Mesenchymal stem cell (in vitro differentiated cells and primary cell): ENCODE measurements around the gene ATP6V0A1.
A peak's percentile ranks its signal among the peaks of the same experiment; 100 is the strongest.

Experiments used
- DNase-seq: peaks from one replicate; pipeline ENCODE4 v3.0.0-alpha.2; 2013
- H2AFZ ChIP-seq: one replicate; pipeline ENCODE4 v1.6.1; 2013; ENCODE audit warnings: low read depth, mild to moderate bottlenecking, control low read depth, inconsistent platforms, low read length, moderate library complexity
- H2AK5ac ChIP-seq: 2 replicates; pipeline ENCODE4 v1.6.1; 2013; ENCODE audit warnings: low read length, moderate library complexity, mild to moderate bottlenecking, inconsistent platforms; ENCODE audit not compliant: severe bottlenecking
- H2BK120ac ChIP-seq: one replicate; pipeline ENCODE4 v1.6.1; 2013; ENCODE audit warnings: low read depth, mild to moderate bottlenecking, inconsistent platforms, low read length, moderate library complexity
- H2BK12ac ChIP-seq, 2 experiments: one replicate each; pipeline ENCODE4 v1.6.1; 2013; ENCODE audit warnings: inconsistent platforms in 2 of 2, low read length in 2 of 2, mild to moderate bottlenecking in 2 of 2, moderate library complexity in 2 of 2, control low read depth in 1 of 2
- H2BK15ac ChIP-seq: one replicate; pipeline ENCODE4 v1.6.1; 2013; ENCODE audit warnings: mild to moderate bottlenecking, low read depth, inconsistent platforms; ENCODE audit not compliant: poor library complexity, severe bottlenecking
- H2BK5ac ChIP-seq: 2 replicates; pipeline ENCODE4 v1.6.1; 2013; ENCODE audit warnings: low read depth, mild to moderate bottlenecking, low read length, control low read depth, inconsistent platforms; ENCODE audit not compliant: poor library complexity, severe bottlenecking
- H3K14ac ChIP-seq, 2 experiments: one replicate each; pipeline ENCODE4 v1.6.1; 2013; ENCODE audit warnings: inconsistent platforms in 2 of 2, low read length in 2 of 2, control low read depth in 1 of 2, mild to moderate bottlenecking in 1 of 2, moderate library complexity in 1 of 2
- H3K18ac ChIP-seq, 2 experiments: one replicate each; pipeline ENCODE4 v1.6.1; 2013; ENCODE audit warnings: inconsistent platforms in 2 of 2, low read length in 2 of 2, control low read depth in 1 of 2, low read depth in 1 of 2, mild to moderate bottlenecking in 1 of 2
- H3K23ac ChIP-seq, 2 experiments: one replicate each; pipeline ENCODE4 v1.6.1; 2013; ENCODE audit warnings: inconsistent platforms in 2 of 2, low read length in 2 of 2, mild to moderate bottlenecking in 2 of 2, moderate library complexity in 2 of 2, control low read depth in 1 of 2
- H3K27ac ChIP-seq: 2 replicates; pipeline ENCODE4 v1.5.1; 2013; ENCODE audit warnings: mild to moderate bottlenecking, moderate library complexity, low read length, control low read depth, inconsistent platforms; ENCODE audit not compliant: poor library complexity, severe bottlenecking
- H3K27me3 ChIP-seq, 2 experiments: 2 replicates each; pipeline versions ENCODE4 v1.6.1 to v1.7.0; 2013; ENCODE audit warnings: low read length in 2 of 2, mild to moderate bottlenecking in 2 of 2, moderate library complexity in 2 of 2, control low read depth in 1 of 2, inconsistent platforms in 1 of 2; ENCODE audit not compliant: control insufficient read depth in 1 of 2, insufficient read depth in 1 of 2
- H3K36me3 ChIP-seq, 2 experiments: 2 replicates each; pipeline versions ENCODE4 v1.6.1 to v1.7.0; 2013; ENCODE audit warnings: low read length in 2 of 2, control low read depth in 1 of 2, inconsistent platforms in 1 of 2, low read depth in 1 of 2, mild to moderate bottlenecking in 1 of 2; ENCODE audit not compliant: insufficient read depth in 2 of 2, control insufficient read depth in 1 of 2
- H3K4ac ChIP-seq, 2 experiments: one replicate each; pipeline ENCODE4 v1.6.1; 2013; ENCODE audit warnings: inconsistent platforms in 2 of 2, low read length in 2 of 2, mild to moderate bottlenecking in 2 of 2, moderate library complexity in 2 of 2, control low read depth in 1 of 2, low read depth in 1 of 2
- H3K4me1 ChIP-seq: 2 replicates; pipeline ENCODE4 v1.6.1; 2013; ENCODE audit warnings: low read depth, low read length, control low read depth; ENCODE audit not compliant: control insufficient read depth, insufficient read depth
- H3K4me2 ChIP-seq: 2 replicates; pipeline ENCODE4 v1.6.1; 2013; ENCODE audit warnings: low read length, mild to moderate bottlenecking, inconsistent platforms; ENCODE audit not compliant: poor library complexity, severe bottlenecking
- H3K4me3 ChIP-seq, 2 experiments: 2 replicates each; pipeline versions ENCODE4 v1.5.1 to v1.7.0; 2013; ENCODE audit warnings: low read length in 2 of 2, mild to moderate bottlenecking in 2 of 2, control low read depth in 1 of 2, low read depth in 1 of 2; ENCODE audit not compliant: insufficient read depth in 1 of 2
- H3K79me1 ChIP-seq: replicated peaks from 2 replicates; pipeline ENCODE4 v1.6.1; 2013; ENCODE audit warnings: mild to moderate bottlenecking, control low read depth, low read length, inconsistent platforms; ENCODE audit not compliant: poor library complexity, severe bottlenecking
- H3K9ac ChIP-seq: 2 replicates; pipeline ENCODE4 v1.7.0; 2013; ENCODE audit warnings: mild to moderate bottlenecking, low read length, moderate library complexity
- H3K9me3 ChIP-seq: 2 replicates; pipeline ENCODE4 v1.7.0; 2013; ENCODE audit warnings: mild to moderate bottlenecking, low read length; ENCODE audit not compliant: control insufficient read depth
- H4K8ac ChIP-seq: one replicate; pipeline ENCODE4 v1.6.1; 2013; ENCODE audit warnings: inconsistent platforms, mild to moderate bottlenecking, low read length, moderate library complexity
- H4K91ac ChIP-seq: one replicate; pipeline ENCODE4 v1.6.1; 2013; ENCODE audit warnings: mild to moderate bottlenecking, low read length, inconsistent platforms
- WGBS: methylation state at CpG from one replicate; pipeline ENCODE4 v1.1.7; 2013; ENCODE audit warnings: mixed read lengths; 5-methylcytosine and 5-hydroxymethylcytosine counted together

Gene ATP6V0A1

GRCh38 chr17:42422958-42423712, 35.5 kb upstream of the ATP6V0A1 start, which contains the start of gene CAVIN1:
Gene CAVIN1, minus strand, starts transcription at chr17:42423256. Its CDS starts 159 bp downstream, at chr17:42423097.
- H3K4me1 ChIP-seq, result peaks cover 16% of the 10 kb centered on the region
- peak within 1 kb of the TSS; percentile 54 to 81 for H3K23ac ChIP-seq
- peak within 1 kb of the TSS; percentile 83 for H2BK5ac ChIP-seq
- peak within 1 kb of the TSS; percentile 96 to 100 for H3K4me3 ChIP-seq
- peak within 1 kb of the TSS; percentile 49 for H2AK5ac ChIP-seq
- peak within 1 kb of the TSS; percentile 95 to 99 for H3K18ac ChIP-seq
- WGBS, result 1% methylated on average over 38 of the region's 58 CpGs
- no peaks in the 10 kb centered on the region for H3K79me1 ChIP-seq
- DNase-seq, result peak; percentile 96
- H3K4me2 ChIP-seq, result peak within 1 kb of the TSS; percentile 88
- no peaks in the 10 kb centered on the region for H3K9me3 ChIP-seq
- H3K14ac ChIP-seq, result peak within 1 kb of the TSS; percentile 28 to 98
- peak within 1 kb of the TSS; percentile 75 for H2BK12ac ChIP-seq
- H2BK120ac ChIP-seq, result peak within 1 kb of the TSS; percentile 87
- H3K9ac ChIP-seq, result peak within 1 kb of the TSS; percentile 99
- peak within 1 kb of the TSS; percentile 99 for H2BK15ac ChIP-seq
- no peaks in the 10 kb centered on the region for H3K27me3 ChIP-seq
- peak within 1 kb of the TSS; percentile 80 to 93 for H3K4ac ChIP-seq
- H3K27ac ChIP-seq, result peak within 1 kb of the TSS; percentile 76
- peak within 1 kb of the TSS; percentile 98 for H4K91ac ChIP-seq
- peaks cover 0 to 3% of the 10 kb centered on the region in 2 experiments for H3K36me3 ChIP-seq
- H4K8ac ChIP-seq, result peak within 1 kb of the TSS; percentile 79
- H2AFZ ChIP-seq, result peak within 1 kb of the TSS; percentile 75

- 93% methylated on average over 7 of the region's 11 CpGs for WGBS
- Histone ChIP-seq H3K18ac (peak overlapping the region in 1 of 2 experiments; percentile 29), H4K91ac (no peak overlapping the region)
These were observed 34.9 kb upstream of the ATP6V0A1 start for GRCh38 chr17:42423766-42424165.

GRCh38 chr17:42424991-42425610, 33.6 kb upstream of the ATP6V0A1 start:
- whole genome bisulfite sequencing, result 88% methylated on average over 2 of the region's 4 CpGs
- peak overlapping the region; percentile 34 for H3K9ac ChIP-seq
- H3K4ac ChIP-seq, result no peak overlapping the region
- DNase-seq, result peak; percentile 44
- H3K4me2 ChIP-seq, result no peak overlapping the region
- H3K4me1 ChIP-seq, result peaks cover 12% of the 10 kb centered on the region
- H2AFZ ChIP-seq, result no peak overlapping the region
- no peaks in the 10 kb centered on the region for H3K36me3 ChIP-seq
- H3K79me1 ChIP-seq, result no peaks in the 10 kb centered on the region
- no peak overlapping the region for H4K91ac ChIP-seq
- H4K8ac ChIP-seq, result no peak overlapping the region
- H3K14ac ChIP-seq, result no peak overlapping the region
- no peak overlapping the region for H3K23ac ChIP-seq
- no peak overlapping the region for H3K27ac ChIP-seq
- H2BK120ac ChIP-seq, result no peak overlapping the region
- H3K4me3 ChIP-seq, result peak overlapping the region in 1 of 2 experiments; percentile 50
- no peaks in the 10 kb centered on the region for H3K27me3 ChIP-seq
- H2AK5ac ChIP-seq, result no peak overlapping the region
- H3K18ac ChIP-seq, result no peak overlapping the region
- peak overlapping the region in 1 of 2 experiments; percentile 3 for H2BK12ac ChIP-seq
- no peak overlapping the region for H2BK5ac ChIP-seq
- H2BK15ac ChIP-seq, result no peak overlapping the region
- H3K9me3 ChIP-seq, result no peaks in the 10 kb centered on the region

More at GRCh38 chr17:42423766-42424165, 34.9 kb upstream of the ATP6V0A1 start:
- Histone ChIP-seq H3K4me1 (peaks cover 16% of the 10 kb centered on the region), H3K9ac (peak overlapping the region; percentile 99), H2BK12ac (peak overlapping the region in 1 of 2 experiments; percentile 59), H3K4me2 (peak overlapping the region; percentile 50), H3K27me3 (no peaks in the 10 kb centered on the region), H3K14ac (no peak overlapping the region), H2AK5ac (peak overlapping the region; percentile 49), H3K27ac (peak overlapping the region; percentile 74), H2BK5ac (peak overlapping the region; percentile 71), H3K36me3 (peaks cover 0 to under 1% of the 10 kb centered on the region in 2 experiments), H2AFZ (no peak overlapping the region), H2BK15ac (no peak overlapping the region), H4K8ac (no peak overlapping the region), H3K9me3 (no peaks in the 10 kb centered on the region), H3K4ac (peak overlapping the region in 1 of 2 experiments; percentile 26), H3K23ac (no peak overlapping the region), H2BK120ac (no peak overlapping the region), H3K4me3 (peak overlapping the region in 1 of 2 experiments; percentile 73), H3K79me1 (no peaks in the 10 kb centered on the region)
- DNase-seq, result no peak
